Activated CD8-positive, alpha-beta memory T cell treated with anti-CD3 and anti-CD28 coated beads, Interleukin-2, amount 50 U/mL, for 24 hours (primary cell): ENCODE data around the gene PTPRK.
"Not testable (repeated sequence)": the region's sequence is repeated elsewhere in the genome, so short reads cannot be mapped to it uniquely, and the experiment has no call there.

Experiments used
- DNase-seq: peaks from one replicate; pipeline ENCODE4 v3.0.0-alpha.2; 2020; ENCODE audit errors: extremely low read depth

PTPRK gene

DNA sequence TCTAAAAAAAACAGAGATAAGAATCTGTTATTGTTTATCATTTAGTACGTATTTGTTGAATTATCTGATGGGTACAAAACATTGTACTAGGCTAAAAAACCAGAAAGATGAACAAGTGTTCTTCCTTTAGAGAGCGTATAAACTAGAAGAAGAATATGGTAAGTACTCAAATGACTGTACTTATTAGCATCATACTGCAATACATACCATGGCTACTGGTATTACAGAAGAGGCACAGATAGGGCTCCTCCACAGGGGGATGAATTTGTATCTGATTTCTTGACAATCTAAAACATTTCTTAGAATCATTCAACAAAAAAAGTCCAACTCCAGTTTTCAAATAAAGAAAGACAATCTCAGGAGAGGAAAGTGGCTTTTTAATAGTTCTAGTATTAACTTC is 501.6 kb downstream of the PTPRK start:
- no peak for DNase-seq

GRCh38 chr6:128017288-128017687 is 503.1 kb downstream of the PTPRK start:
- DNase-seq: no peak

DNA sequence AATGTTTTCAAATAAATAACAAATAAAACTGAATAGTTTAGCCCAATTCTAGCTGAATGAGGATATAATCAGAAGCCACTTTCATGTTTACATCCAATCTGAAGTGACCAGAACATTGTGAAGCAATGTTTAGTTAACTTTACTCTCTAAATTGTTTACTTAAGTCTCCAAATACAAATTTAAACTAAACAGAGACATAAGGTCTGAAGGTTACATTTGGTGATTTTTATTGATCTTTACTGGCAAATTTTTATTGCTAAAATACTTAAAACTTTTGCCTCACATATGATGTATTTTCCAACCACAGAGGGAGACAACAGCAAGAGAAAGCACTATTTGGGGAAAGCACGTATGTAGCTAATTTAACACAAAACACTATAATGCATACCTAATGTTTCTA is 512.7 kb downstream of the PTPRK start:
- DNase-seq: no peak

GRCh38 chr6:128005009-128005408 is 515.4 kb downstream of the PTPRK start:
- DNase-seq: no peak

- DNase-seq: no peak
Measured at GRCh38 chr6:128000363-128000762, 520.0 kb downstream of the PTPRK start.

- no peak for DNase-seq
Measured at GRCh38 chr6:127998985-127999384, 521.4 kb downstream of the PTPRK start.

DNA sequence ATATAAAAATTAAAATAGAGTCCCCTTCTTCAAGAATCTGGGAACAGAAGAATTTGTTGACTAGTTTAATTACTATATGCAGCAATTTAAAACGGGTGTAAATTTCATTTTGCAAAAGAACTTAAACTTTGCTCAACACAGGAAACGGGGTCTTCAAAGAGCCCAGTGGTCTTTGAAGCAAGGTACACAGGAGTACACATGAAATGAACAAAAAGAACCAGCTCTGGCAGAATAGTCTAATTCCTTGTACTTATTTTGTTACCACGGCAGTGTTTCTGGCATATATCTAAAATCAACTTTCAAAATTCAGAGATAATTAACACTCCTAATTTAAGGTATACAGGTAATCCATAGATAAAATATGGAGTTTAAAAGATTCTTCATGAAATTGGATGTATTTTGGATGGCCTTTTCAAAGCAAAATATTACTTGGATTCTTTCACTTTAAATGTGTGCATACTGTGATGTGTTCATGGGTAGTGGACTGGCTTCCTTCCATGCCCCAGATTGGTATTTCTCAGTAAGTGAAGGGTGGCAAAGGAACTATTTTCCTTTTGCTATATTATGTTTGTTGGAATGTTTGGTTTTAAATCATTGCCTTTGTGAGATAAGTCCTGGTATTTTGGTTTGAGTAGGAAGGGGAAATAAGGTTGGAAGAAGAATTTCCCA is 522.8 kb downstream of the PTPRK start:
- DNase-seq: no peak

DNA sequence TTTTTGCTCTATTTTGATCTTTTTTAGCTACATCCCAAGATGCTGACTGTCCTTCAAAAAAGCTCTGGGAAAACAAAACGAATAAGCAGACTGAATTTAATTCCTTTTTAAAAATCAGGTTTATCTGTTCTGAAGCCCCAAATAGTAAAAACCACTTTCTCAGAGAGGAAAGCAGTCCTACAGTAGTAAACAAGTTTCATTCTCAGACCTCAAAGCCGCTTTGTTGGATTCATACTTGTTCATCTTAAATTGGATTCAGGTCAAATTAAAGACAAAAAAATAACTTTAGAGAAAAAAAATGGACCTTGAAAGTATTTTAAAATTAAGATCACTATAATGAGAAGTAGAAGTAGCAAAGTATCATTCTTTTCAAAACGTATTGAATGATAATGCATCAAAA is 523.5 kb downstream of the PTPRK start:
- DNase-seq: no peak

GRCh38 chr6:127992144-127992543 is 528.3 kb downstream of the PTPRK start:
- no peak for DNase-seq

DNA sequence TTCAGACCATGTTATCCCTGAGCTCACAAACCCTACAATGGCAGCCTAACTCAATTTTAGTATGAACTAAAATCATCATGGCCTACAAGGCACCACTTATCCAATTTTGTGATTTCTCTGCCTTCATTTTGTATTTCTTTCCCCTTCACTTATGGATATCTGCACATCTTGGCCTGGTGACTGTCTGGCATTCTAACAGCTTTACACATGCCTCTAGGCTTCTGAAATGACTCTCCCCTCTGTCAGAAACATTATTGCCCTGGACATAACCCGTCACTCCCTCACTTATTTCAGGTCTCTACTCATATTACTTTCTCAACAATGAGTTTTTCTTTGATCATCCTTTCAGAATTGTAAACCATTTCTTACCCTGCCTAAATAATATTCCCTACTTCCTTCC is 530.3 kb downstream of the PTPRK start:
- DNase-seq: no peak

- no peak for DNase-seq
Measured at GRCh38 chr6:127980996-127981395, 539.4 kb downstream of the PTPRK start.

DNA sequence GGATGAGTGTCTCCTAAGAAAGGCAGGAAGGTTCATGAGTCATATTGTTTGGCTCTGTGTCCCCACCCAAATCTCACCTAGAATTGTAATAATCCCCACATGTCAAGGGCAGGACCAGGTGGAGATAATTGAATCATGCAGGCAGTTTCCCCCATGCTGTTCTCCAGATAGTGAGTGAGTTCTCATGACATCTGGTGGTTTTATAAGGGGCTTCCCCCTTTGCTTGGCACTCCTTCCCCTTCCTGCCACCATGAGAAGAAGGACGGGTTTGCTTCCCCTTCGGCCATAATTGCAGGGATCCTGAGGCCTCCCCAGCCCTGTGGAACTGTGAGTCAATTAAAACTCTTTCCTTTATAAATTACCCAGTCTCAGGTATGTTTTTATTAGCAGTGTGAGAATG is 542.2 kb downstream of the PTPRK start:
- DNase-seq: not testable (repeated sequence)

DNA sequence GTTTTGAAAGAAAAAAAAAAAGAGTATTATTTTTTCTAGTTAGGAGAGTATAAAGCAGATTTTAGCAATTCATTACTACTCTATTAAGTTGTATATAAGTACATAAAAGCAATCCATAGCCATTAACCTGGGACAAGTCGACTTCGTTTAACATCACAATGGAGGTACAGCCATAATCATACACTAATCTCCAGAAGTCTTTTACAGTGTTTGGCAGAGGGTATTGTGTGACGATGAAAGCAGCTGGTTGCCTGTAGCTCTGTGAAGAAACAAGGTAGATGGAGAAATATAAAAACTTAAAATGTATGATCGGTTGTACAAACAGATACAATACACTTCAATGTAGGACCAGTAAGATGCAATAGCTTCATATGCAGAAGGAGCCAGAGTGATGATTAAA is 543.6 kb downstream of the PTPRK start:
- DNase-seq: no peak

DNA sequence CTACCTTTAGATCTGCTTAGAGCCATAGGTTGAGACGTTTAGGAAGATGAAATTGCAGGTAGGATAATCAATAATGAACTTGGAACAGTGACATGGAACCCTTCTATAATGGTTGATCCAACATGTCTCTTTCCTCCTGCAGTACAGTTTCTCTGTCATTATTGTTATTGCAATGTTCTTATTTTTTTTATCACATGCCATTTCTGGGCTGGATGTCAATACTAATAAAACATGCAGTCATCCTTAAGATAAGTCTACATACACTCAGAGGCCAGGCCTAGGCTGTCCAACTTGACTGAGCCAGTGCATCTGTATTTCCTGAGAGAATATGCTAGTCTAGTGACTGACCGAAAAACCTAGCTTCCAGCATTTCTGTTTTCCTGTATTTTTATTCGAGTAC is 544.3 kb downstream of the PTPRK start:
- no peak for DNase-seq

DNA sequence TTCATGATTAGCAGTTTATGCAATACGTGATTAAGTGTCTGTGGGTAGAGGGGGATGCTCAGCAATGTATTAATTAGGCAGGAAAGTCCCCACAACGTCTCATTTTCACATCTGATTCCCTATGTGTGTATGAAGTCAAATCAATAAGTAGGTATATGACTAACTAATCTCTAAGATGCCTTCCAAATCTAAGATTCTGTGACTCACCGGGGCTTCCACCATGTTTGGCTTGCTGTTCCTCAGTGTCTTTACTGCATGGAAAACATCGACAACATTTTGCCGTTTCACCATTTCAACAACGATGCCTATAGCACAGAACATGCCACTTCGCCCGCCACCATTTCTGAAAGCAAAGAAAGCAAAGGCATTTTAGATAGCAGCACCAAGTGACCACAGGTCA is 547.6 kb downstream of the PTPRK start:
- no peak for DNase-seq

GRCh38 chr6:127971945-127972391 is 548.4 kb downstream of the PTPRK start:
- DNase-seq: no peak

GRCh38 chr6:127971386-127971785 is 549.0 kb downstream of the PTPRK start:
- no peak for DNase-seq

DNA sequence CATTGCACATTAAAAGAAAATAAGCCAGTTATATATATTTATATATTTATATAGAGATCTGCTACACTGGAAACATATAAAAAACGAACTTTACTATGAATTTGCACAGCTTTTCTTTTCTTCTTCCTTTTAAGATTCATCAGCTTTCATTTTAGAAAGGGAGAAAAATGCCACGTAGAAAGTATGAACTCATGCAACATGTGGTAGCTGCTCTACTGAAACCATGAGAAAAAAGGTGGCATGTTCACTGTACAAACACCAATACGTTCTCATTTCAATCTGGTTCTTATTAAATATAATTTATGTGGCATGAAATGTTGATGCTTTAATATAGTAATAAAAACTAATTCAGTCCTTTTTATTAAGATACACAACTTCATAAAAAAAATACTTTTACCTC is 550.7 kb downstream of the PTPRK start:
- DNase-seq: no peak

- DNase-seq: no peak
Measured at GRCh38 chr6:127968394-127968793, 552.0 kb downstream of the PTPRK start.

DNA sequence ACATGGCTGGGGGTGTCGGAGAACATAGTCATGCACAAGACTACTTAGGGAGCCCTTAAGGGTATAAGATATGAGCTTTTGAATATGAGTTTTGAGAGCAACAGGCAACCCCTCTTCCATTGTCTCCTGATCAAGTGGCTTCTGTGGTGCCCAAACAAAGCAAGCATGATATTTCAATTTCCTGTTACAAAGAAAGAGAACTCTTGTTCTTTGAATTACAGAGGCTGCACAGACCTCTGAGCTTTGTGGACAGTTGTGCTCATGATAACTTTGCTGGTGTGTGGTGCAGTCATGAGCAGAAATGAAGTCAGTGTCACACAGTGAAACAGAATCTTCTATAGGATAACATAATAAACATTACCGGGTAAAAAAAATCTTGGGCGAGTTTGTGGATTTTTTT is 552.7 kb downstream of the PTPRK start:
- DNase-seq: no peak

DNA sequence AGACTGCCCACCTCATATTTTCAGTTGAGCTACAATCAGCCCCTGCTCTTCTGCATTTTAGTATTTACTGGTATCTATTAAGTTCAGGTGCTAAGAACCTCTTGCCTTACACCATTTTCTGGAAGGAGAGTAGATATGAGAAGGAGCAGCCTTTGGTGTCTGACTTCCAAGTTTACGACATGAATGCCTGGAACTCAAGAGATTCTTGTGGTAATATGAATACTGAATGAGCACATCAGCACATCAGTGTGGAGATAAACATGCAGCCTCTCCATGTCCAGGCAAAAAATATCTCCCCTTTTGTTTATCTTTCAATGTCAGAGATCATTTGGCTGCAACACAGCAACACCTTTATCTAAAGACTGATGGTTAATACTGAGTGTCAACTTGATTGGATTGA is 553.8 kb downstream of the PTPRK start:
- no peak for DNase-seq

- no peak for DNase-seq
Measured at GRCh38 chr6:127963495-127963894, 556.9 kb downstream of the PTPRK start.

- no peak for DNase-seq
Measured at GRCh38 chr6:127959869-127960268, 560.5 kb downstream of the PTPRK start.

DNA sequence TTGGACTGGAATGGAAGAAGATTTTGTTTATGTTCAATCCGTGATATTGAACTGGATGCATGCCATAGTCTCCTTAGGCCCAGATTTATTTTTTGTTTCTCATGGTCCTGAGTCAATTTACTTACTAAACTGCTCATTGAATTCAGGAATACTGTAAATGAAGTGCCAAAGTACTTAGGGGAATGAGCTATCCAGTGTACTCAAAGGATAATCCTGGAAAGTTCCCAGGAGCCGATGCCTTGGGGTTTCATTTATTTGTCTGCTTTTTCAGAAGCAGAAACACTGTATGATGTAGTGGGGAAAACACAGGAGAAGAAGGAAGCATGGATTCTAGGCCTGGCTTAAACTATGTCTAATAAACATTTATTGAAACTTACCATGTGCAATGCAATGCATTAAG is 563.4 kb downstream of the PTPRK start:
- DNase-seq: no peak
